Activated CD8-positive, alpha-beta memory T cell treated with anti-CD3 and anti-CD28 coated beads for 24 hours (primary cell): ENCODE results near the gene SCGB3A1.

Source experiments
- DNase-seq: peaks from one replicate; pipeline ENCODE4 v3.0.0-alpha.2; 2020

Gene SCGB3A1

DNA sequence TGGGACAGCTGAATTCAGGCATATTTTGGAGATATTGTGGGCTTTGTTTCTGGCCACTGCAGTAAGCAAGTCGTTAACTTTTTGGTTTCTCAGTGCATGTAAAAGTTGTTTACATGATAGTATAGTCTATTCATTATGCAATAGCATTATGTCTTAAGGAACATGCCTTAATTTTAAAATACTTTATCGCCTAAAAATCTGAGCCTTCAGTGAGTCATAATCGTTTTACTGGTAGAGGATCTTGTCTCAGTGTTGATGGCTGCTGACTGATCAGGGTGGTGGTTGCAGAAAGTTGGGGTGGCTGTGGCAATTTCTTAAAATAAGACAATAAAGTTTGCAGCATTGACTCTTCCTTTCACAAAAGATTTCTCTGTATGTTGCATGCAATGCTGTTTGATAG is 5.1 kb downstream of the SCGB3A1 start:
- no peak for DNase-seq

DNA sequence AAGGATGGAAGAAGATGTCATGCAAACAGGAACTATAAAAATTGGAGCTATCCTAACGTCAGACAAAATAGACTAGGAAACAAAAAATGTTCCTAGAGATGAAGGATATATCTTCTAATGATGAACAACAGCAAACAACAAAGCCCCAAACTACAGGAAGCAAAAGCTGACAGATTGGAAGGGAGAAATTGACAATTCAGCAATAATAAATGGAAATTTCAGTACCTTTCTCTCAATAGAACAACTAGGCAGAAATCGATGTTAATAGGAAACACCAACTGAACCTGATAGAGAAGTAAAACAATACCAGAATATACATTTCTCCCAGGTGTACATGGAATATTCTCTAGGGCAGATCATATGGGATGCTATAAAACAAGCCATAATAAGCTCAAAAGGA is 7.6 kb downstream of the SCGB3A1 start:
- no peak for DNase-seq

DNA sequence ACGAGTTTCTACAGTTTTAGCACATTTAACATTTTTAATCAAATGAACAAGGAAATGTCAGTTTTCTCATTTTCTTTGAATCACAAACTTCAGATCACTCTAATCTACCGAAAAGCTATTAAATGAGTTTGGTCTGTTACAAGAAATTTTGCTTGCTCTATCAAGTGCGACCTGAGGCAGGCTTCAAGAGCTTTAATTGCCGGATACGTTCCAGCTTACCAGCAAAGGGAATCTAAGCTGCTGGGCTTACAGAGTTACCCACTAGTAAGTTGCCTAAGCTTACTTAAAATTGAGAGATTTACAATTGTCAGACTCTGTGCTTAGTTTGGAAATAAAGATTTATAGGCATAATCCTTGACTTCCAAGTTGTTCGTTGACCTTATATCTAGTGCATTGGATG is 10.6 kb downstream of the SCGB3A1 start:
- no peak for DNase-seq

DNA sequence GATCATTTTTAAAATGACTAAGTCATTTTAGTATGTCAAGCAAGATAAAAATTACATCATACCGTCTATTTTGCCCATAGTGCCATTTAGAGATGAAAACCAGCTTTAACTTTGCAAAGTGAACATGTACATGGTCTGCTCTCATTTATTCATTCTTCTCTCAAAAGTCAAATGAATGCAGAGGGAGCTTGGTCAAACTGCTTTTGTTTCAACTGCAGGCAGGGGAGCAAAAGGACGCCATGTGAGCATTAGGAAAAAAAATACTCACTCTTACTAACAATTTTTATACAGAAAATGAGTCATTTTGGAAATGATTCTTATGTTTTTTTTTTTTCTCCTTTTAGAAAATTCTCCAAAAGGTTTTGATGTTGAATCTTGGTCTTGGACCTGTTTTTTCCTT is 15.7 kb downstream of the SCGB3A1 start:
- DNase-seq: no peak

DNA sequence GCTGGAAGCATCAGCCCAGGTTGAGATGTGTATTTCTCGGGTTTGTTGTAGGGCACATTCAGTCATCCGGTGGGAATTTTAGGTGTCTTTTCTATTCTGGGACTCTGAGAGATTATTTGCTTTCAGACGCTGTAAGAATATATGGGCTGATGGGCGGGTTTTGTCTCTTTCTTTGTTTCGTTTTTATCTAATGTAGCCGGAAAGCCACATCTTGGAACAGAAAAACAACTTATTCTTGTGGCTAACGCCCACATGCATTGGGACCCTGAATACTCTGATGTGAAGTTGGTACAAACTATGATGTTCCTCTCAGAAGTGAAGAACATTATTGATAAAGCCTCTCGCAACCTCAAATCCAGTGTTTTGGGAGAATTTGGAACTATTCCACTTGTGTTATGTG is 22.4 kb downstream of the SCGB3A1 start:
- DNase-seq: no peak

DNA sequence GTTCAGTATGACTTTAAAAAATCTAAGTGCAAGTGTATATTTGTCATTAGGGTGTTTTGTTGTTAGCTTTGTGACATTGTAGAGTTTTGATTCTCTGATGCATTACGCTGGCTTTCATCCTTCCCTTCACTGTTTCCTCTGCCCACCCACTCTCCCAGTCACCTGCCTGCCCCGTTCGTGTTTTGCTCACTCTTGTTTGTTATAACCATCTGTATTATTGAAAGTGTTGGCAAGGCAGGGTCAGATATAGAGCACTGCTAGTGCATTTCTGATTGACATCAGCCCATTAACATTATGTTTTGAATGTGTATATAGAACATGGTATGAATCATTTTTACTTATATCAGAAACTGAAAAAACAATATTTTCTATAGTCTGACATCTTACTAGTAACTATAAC is 27.3 kb downstream of the SCGB3A1 start:
- no peak for DNase-seq

DNA sequence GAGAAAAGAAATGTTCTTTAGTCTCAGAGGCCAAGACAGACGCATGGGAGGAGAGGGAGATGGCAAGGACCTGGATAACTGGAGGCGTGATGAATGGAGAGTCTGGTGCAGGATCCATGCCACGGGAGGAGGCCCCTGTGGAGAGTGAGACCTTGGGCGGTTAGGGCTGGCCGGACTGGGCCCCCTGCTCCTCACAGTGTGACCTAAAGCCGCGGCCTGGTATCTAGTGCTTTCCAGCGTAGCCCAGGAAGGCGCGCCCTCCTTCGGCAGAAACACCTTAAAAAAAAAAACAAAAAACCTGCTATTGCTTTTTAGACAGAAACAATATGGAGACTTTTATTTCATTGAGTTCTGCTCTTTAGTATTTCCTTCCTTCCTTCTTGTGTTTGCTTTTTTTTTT is 33.1 kb downstream of the SCGB3A1 start:
- DNase-seq: no peak

DNA sequence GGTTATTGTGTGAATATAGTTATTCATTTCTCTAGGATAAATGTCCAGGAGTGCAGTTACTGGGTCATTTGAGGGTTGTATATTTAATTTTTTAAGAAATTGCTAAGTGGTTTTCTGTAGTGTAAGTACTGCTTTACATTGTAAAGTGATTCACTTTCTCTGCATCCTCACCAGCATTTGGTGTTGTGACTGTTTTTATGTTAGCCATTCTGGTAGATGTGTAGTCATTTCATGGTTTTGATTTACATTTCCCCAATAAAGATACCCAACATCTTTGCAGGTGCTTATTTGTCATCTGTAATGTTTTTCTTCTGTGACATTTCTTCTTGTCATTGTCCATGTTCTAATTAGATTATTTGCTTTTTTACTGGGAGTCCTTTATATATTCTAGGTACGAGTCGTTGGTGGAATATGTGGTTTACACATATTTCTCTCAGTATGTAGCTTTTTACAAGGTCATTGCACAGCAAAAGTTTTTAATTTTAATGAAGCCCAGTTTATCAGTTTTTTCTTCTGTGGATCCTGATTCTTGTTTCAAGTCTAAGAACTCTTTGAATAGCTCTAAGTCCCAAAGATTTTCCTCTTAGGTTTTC is 34.0 kb downstream of the SCGB3A1 start:
- DNase-seq: no peak

DNA sequence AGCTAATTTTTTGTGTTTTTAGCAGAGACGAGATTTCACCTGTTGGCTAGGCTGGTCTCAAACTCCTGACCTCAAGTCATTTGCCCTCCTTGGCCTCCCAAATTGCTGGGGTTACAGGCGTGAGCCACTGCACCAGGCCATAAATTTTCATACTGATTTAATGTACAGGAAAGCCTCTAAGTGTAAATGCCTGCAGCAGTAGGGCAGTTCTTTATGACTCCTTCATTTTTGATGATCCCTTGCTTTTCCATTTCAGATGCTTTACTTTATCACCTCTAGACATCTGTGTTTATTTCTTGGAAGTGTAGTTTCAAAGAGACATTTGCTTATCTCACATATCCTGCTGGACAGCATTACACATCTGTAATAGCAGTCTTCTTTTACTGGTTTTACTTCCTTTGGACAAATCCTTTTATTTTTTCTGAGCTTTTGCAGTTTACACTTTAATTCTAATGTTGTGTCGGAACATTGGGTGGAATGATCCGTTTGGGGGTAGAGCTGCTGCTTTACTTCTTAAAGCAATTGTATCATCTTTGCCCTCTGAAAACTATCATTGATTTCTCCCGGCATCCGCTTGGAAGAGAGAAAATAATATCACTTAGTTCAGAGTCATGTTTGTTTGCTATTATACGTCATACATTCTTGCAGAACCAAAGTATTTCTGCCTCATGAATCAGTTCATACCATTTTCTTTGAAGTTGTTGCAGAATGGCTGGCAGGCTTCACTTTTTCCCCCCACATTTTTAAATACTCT is 36.0 kb downstream of the SCGB3A1 start:
- DNase-seq: no peak

DNA sequence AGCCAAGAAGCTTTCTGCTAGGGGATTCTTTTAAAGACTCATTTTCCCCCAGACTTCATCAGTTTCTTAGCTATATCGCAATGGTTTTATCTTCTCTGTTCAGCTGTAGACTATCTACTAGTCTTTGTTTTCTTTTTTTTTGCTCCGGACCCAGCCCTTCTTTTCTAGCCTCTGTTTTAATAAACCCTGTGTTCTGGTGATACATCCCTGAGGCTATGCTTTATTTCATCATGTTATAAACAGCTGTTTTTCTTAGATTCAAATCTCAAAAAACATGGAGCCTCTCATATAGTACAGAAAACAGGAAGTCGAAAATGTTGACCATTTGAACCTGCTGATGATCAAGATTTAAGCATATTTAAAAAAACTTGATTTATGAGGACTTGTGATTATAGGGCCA is 37.8 kb downstream of the SCGB3A1 start:
- no peak for DNase-seq

DNA sequence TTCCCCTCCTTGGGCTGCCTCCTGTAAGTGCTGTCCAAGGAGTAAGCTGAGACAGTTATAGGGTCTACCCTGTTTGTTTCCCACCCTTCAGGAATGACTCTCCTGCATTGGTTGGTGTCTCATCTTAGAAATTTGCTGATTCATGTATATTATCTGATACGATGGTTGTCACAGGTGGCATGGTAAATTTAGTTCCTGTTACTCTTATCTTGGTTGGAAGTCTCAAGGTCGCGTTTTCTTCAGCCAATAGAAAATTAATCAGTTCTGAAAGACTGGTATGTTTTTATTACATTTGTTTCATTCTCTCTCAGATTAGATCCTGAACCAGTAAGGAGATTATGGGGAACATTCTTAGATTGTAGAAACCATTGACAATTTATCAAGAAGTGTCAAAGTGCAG is 42.7 kb downstream of the SCGB3A1 start:
- DNase-seq: no peak

DNA sequence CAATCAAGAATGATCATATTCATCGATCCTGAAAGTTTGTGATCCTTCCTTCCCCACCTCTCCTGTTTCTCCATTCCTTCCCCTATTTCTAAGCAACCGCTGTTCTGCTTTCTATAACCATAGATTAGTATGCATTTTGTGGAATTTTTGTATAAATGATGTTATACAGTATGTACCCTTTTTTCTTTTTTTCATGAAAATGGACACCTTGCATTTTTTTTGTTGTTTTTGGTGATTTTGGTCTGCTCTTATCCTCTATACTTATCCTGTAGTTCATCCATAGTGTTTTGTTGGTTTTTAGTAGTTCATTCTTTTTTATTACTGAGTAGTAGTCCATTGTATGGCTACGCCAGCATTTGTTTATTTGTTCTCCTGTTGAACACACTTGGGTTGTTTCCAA is 46.1 kb downstream of the SCGB3A1 start:
- DNase-seq: no peak

DNA sequence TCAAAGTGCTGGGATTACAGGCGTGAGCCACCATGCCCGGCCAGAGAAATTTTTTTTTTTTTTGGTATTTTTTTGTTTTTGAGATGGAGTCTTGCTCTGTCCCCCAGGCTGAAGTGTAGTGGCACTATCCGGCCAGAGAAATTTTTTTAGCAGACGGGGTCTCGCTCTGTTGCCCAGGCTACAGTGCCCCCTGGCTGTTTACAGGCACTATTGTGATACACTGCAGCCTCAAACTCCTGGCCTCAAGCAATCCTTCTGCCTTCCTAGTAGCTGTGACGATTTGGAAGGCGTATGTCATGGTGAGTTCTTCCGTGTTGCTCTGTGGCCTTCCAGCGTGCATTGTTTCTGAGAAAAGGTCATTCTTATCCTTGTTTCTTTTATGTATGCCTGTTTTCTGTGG is 49.6 kb downstream of the SCGB3A1 start:
- no peak for DNase-seq
